GM10266 (cell line): ENCODE results near the gene FOXJ3.

Experiments used
- DNase-seq: peaks from one replicate; pipeline ENCODE4 v3.0.0; 2012; ENCODE audit errors: extremely low spot score
- TF ChIP-seq, protein P1 (sequence below): IDR thresholded peaks from 2 replicates; pipeline ENCODE4 v1.5.1; 2012; ENCODE audit warnings: mild to moderate bottlenecking, low read depth; ENCODE audit not compliant: control insufficient read depth, insufficient read depth; ENCODE audit errors: missing control alignments

The FOXJ3 gene

DNA sequence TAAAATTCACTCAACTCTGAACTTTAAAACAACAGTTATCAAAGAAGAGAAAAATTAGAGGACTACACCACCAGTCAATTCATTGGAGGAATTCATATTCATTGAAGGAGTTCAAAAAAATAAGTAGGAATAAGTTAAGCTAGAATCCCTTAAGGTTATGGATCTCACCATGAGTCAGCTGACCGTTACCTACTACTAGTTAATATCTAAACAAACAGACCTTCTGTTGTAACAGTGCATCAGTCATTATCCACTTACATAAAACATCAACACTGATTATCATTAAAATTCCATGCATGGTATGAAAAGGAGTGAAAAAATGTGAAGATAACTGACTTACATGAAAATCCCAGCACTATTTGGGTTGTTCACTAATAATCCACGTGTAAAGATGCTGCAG is 44.9 kb downstream of the FOXJ3 start:
- no peak for DNase-seq
- TF ChIP-seq, protein P1, sequence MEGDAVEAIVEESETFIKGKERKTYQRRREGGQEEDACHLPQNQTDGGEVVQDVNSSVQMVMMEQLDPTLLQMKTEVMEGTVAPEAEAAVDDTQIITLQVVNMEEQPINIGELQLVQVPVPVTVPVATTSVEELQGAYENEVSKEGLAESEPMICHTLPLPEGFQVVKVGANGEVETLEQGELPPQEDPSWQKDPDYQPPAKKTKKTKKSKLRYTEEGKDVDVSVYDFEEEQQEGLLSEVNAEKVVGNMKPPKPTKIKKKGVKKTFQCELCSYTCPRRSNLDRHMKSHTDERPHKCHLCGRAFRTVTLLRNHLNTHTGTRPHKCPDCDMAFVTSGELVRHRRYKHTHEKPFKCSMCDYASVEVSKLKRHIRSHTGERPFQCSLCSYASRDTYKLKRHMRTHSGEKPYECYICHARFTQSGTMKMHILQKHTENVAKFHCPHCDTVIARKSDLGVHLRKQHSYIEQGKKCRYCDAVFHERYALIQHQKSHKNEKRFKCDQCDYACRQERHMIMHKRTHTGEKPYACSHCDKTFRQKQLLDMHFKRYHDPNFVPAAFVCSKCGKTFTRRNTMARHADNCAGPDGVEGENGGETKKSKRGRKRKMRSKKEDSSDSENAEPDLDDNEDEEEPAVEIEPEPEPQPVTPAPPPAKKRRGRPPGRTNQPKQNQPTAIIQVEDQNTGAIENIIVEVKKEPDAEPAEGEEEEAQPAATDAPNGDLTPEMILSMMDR, result no peak

GRCh38 chr1:42288311-42288985 is 46.6 kb downstream of the FOXJ3 start:
- DNase-seq, result no peak
- TF ChIP-seq, protein P1, result no peak

GRCh38 chr1:42282867-42283583 is 52.0 kb downstream of the FOXJ3 start:
- TF ChIP-seq, protein P1, result no peak
- DNase-seq, result no peak

DNA sequence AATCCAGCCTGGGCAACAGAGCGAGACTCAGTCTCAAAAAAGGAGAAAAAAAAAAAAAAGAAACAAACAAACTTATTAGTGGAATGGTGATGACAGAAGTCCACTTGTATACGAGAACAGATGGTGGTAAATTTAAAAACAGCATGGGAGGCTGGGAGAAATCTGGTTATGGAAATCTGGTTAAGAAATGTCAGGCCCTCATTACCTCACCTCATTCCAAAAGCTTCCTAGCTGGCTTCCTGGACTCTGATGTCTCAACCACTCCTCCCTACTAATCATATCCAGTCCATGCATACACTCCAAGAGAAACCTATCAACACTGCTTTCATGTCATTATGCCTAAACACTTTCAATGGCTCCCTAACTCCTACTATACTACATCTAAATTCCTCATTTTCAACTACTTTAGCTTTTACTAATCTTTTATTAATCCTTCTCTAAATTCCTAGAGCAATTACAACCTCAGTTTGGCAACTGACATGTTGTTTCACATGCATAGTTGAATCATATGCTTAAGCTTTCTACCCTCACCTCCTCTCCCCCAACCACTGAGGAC is 52.9 kb downstream of the FOXJ3 start:
- TF ChIP-seq, protein P1, result no peak
- no peak for DNase-seq

- TF ChIP-seq, protein P1, result no peak
- DNase-seq, result no peak
These were observed 54.2 kb downstream of the FOXJ3 start for GRCh38 chr1:42280821-42281220.

DNA sequence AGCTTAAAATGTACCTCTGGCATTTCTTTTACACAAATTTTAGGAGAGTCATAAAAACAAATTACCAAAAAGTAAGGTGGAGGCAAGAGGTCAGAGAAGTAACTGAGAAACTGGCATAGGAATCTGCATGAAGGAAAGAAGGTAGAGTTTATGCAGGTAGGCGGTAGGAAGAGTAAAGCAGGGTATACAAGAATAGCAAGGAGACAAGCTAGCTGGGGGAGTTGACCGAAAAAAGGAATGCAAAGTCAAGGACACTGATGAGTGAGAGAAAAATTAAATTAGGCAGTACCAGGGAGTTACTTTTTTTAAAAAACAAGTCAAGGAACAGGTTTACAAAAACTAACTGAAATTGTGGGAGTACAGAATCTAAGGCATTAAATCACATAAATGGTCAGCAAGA is 56.0 kb downstream of the FOXJ3 start:
- no peak for DNase-seq
- TF ChIP-seq, protein P1, result no peak

DNA sequence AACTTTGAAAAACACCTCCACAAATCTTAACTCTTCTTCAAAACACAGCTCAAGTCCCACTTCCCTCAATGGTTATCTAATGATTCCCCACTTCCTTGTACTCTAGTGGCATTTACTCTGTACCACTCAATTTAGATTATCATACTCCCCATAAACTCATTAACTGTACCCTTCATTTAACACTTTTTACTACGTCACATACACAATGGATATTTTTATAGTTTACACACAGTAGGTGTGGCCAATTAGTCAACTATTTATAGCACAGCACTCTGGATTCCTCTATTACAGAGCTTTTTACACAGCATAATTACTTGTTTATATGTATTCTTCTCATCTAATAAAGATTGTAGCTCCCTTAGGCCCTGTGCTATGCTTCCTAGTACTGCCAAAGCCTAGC is 62.1 kb downstream of the FOXJ3 start:
- DNase-seq, result no peak
- TF ChIP-seq, protein P1, result no peak
